Endothelial cell of umbilical vein (primary cell): Measurements from ENCODE around the gene TNS1. TPM values are rescaled to one million over a fixed set of nuclear protein-coding genes. Genes with fewer than 3 reads are reported as not detected.

Experiments
- BruUV-seq: library from RNA; stranded (reverse); fragments of 400-500 nt; replicated peaks from 2 replicates; lab custom pipeline; 2021; lab: Mats Ljungman, UMichigan
- CTCF ChIA-PET: fragments of 300-600, 350-600 bp; sonication (Branson Sonifier 250); formaldehyde crosslinking; loops from one replicate; lab custom pipeline; 2021; ENCODE audit warnings: antibody characterized with exemption, inconsistent platforms; lab: Charles Lee
- POLR2A ChIA-PET: fragments of 300-600, 350-600 bp; sonication (Branson Sonifier 250); formaldehyde crosslinking; loops from one replicate; lab custom pipeline; 2021; ENCODE audit warnings: antibody characterized with exemption, inconsistent platforms; lab: Charles Lee
- DNase-seq: peaks from one replicate; pipeline ENCODE4 v3.0.0-alpha.2; 2011; ENCODE audit warnings: low read depth, low spot score
- FAIRE-seq: peaks from 2 replicates; lab custom pipeline; 2011; peaks lifted over from hg19 to GRCh38; lab: Jason Lieb, UNC
- H2AFZ ChIP-seq: 2 replicates; pipeline ENCODE4 v1.6.0; 2012; ENCODE audit warnings: low read depth, low read length, control low read depth, inconsistent platforms
- H3K27ac ChIP-seq: 2 replicates; pipeline ENCODE4 v1.5.1; 2011; ENCODE audit warnings: low read depth, mild to moderate bottlenecking, control low read depth, low read length, moderate library complexity; ENCODE audit not compliant: insufficient read depth
- H3K27me3 ChIP-seq, 2 experiments: 2 replicates each; pipeline versions ENCODE4 v1.6.0 to v1.6.1; 2011; ENCODE audit warnings: low read length in 2 of 2, mixed read lengths in 1 of 2; ENCODE audit not compliant: control insufficient read depth in 2 of 2, insufficient read depth in 2 of 2
- H3K36me3 ChIP-seq, 2 experiments: 2 replicates in 1 of 2; 3 replicates in 1 of 2; pipeline ENCODE4 v1.5.1; 2011; ENCODE audit warnings: low read length in 2 of 2, mild to moderate bottlenecking in 1 of 2, moderate library complexity in 1 of 2; ENCODE audit not compliant: control insufficient read depth in 2 of 2, insufficient read depth in 2 of 2; ENCODE audit errors: extremely low read depth in 1 of 2
- H3K4me1 ChIP-seq: 3 replicates; pipeline ENCODE4 v1.5.1; 2011; ENCODE audit warnings: mild to moderate bottlenecking, low read length; ENCODE audit not compliant: control insufficient read depth, insufficient read depth; ENCODE audit errors: extremely low read depth
- H3K4me2 ChIP-seq: 2 replicates; pipeline ENCODE4 v1.6.1; 2011; ENCODE audit warnings: low read length, control low read depth, mixed read lengths; ENCODE audit not compliant: insufficient read depth
- H3K4me3 ChIP-seq, 3 experiments: fragments of 200-600 bp in 1 of 3; sonication (generic), shearing (Covaris generic) in 1 of 3; replicated peaks in 1 of 3; 2 replicates each; pipeline ENCODE4 v1.5.1; 2011 to 2016; ENCODE audit warnings: control low read depth in 3 of 3, low read length in 3 of 3, mild to moderate bottlenecking in 2 of 3, inconsistent platforms in 1 of 3, low read depth in 1 of 3, moderate library complexity in 1 of 3; ENCODE audit not compliant: insufficient read depth in 1 of 3
- H3K79me2 ChIP-seq: 2 replicates; pipeline ENCODE4 v1.6.0; 2012; ENCODE audit warnings: low read length, inconsistent platforms; ENCODE audit not compliant: control insufficient read depth, insufficient read depth
- H3K9ac ChIP-seq: replicated peaks from 2 replicates; pipeline ENCODE3; 2011; ENCODE audit warnings: low read length, control low read depth; ENCODE audit not compliant: insufficient read depth; ENCODE audit errors: extremely low read depth
- H3K9me1 ChIP-seq: replicated peaks from 3 replicates; pipeline ENCODE4 v1.6.0; 2011; ENCODE audit warnings: mild to moderate bottlenecking, low read length; ENCODE audit not compliant: control insufficient read depth, insufficient read depth; ENCODE audit errors: extremely low read depth
- H3K9me3 ChIP-seq: replicated peaks from 2 replicates; pipeline ENCODE4 v1.5.1; 2012; ENCODE audit warnings: low read length, inconsistent platforms; ENCODE audit not compliant: control insufficient read depth, insufficient read depth
- H4K20me1 ChIP-seq: replicated peaks from 2 replicates; pipeline ENCODE3; 2011; ENCODE audit warnings: mild to moderate bottlenecking, low read length; ENCODE audit not compliant: control insufficient read depth, insufficient read depth; ENCODE audit errors: extremely low read depth
- EZH2 ChIP-seq: IDR thresholded peaks from 2 replicates; pipeline ENCODE4 v1.6.1; 2012; ENCODE audit warnings: borderline replicate concordance, low read depth, mild to moderate bottlenecking, moderate library complexity, low read length, inconsistent platforms; ENCODE audit not compliant: severe bottlenecking
- FOS ChIP-seq: IDR thresholded peaks from 2 replicates; pipeline ENCODE4 v1.6.1; 2011; ENCODE audit warnings: mild to moderate bottlenecking, low read length, moderate library complexity, borderline replicate concordance; ENCODE audit not compliant: insufficient read depth
- GATA2 ChIP-seq: IDR thresholded peaks from 2 replicates; pipeline ENCODE4 v1.7.0; 2011; ENCODE audit warnings: low read depth, mild to moderate bottlenecking, moderate library complexity, mixed read lengths, low read length; ENCODE audit not compliant: insufficient read length, insufficient read depth
- POLR2AphosphoS5 ChIP-seq: IDR thresholded peaks from 2 replicates; pipeline ENCODE4 v1.6.1; 2012; ENCODE audit warnings: low read depth, mild to moderate bottlenecking, control low read depth, low read length, moderate library complexity; ENCODE audit not compliant: insufficient read depth
- dilution Hi-C: fragments of 300-500 bp; cut with MboI; formaldehyde crosslinking; loops from one replicate; pipeline ENCODE4 v1.15.0; 2019; ENCODE audit warnings: low sequenced_read_pairs; ENCODE audit not compliant: extremely low pct_ligation_motif_present
- intact Hi-C: fragments of 100-400 bp; cut with micrococcal nuclease; formaldehyde crosslinking; loops from one replicate; pipeline ENCODE4 v1.10.0; 2022
- polyA plus RNA-seq, 4 experiments: library from polyadenylated mRNA; depleted of rRNA in 3 of 4; stranded (reverse) in 3 of 4; unstranded in 1 of 4; fragments of >200 nt; gene quantifications; 2 replicates each; pipeline versions ENCODE4 v1.2.1 to v1.2.3, GENCODE V29; 2011 to 2012; ENCODE audit warnings: missing spikeins in 1 of 4
- total RNA-seq: library from RNA; stranded (reverse); gene quantifications from 2 replicates; pipeline ENCODE4 v1.2.3, GENCODE V29; 2021
- TF ChIP-seq, protein P1 (sequence below): IDR thresholded peaks from 2 replicates; pipeline ENCODE4 v1.6.1; 2011; ENCODE audit not compliant: insufficient read depth, insufficient read length

Gene TNS1
- total and polyA plus RNA-seq, 2 donors (not counting 3 experiments of a cell fraction or from before 2014, with no cell fraction given), result 11.0 to 52.1 TPM

DNA sequence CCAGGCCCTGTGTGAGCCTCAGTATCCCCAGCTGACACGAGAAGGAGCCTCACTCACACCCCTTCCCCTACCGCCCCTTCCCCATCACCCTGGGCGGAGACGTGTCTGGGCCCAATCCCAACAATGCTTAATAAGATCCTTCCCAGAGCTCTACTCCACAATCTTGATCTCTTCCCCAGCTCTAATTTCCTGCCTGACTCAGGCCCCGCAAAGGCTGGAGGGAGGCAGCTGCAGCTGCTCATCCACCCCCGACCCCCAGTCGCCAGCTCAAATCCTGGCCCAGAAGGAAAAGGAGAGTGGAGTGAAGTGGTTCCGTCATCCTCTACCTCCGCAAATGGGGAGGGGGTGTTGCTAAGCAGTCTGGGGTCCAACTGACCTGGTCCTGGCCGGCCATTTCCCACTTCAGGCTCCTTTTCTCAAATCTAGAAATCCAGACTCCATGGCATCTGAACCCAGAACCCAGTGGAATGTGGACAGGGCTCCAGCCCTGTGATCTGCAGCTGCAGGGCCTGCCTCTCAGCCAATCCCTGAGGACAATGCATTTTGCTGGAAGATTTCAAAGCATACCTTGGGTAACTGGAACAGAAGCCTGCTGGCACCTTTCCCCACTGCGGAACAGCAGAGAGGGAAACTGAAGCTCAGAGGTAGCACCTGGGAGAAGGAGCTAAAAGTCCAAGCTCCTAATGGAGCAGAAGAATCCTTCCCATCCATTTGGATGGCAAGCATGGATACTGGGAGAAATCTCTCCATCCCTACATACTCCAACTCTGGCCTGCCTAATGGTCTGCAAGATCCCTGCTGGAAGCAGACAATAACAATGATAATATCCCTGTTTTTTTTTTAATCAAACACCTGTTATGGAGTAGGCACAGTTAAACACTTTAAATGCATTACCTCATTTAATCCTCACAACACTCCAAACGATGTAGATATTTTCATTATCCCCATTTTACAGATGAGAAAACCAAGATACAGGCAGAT is 5.6 kb upstream of the TNS1 start:
- no peak overlapping the region for H2AFZ ChIP-seq
- intact Hi-C loops (no loop called here), dilution Hi-C loops (no loop called here)
- H3K79me2 ChIP-seq, result no peaks in the 10 kb centered on the region
- peaks cover 15% of the 10 kb centered on the region for H3K4me1 ChIP-seq
- no peak overlapping the region for H3K4me2 ChIP-seq
- no peak overlapping the region for H3K4me3 ChIP-seq
- H3K9me1 ChIP-seq, result no peaks in the 10 kb centered on the region
- peak overlapping the region; percentile 4 for H3K27ac ChIP-seq
- no peaks in the 10 kb centered on the region for H4K20me1 ChIP-seq
- ChIA-PET POLR2A (no interaction called here), CTCF (interaction anchor here (0.7 to 2.3 kb wide), 11 partner anchors 9 to 222 kb away, joined by 3 to 46 read pairs (median 5); no protein-coding TSS in a partner anchor)
- no TSS peak for BruUV-seq
- H3K27me3 ChIP-seq, result peaks cover 0 to 6% of the 10 kb centered on the region in 2 experiments
- no peaks in the 10 kb centered on the region for H3K36me3 ChIP-seq
- FAIRE-seq (peak; percentile 83), DNase-seq (peak; percentile 32)
- TF ChIP-seq EZH2 (no peak), GATA2 (peak; percentile 80), POLR2AphosphoS5 (no peak), FOS (peak; percentile 60)
- TF ChIP-seq, protein P1, sequence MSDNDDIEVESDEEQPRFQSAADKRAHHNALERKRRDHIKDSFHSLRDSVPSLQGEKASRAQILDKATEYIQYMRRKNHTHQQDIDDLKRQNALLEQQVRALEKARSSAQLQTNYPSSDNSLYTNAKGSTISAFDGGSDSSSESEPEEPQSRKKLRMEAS, result no peak
- no peaks in the 10 kb centered on the region for H3K9me3 ChIP-seq
- H3K9ac ChIP-seq, result no peak overlapping the region
